ENCODE data around the gene S100A13. TPM values are rescaled to one million over a fixed set of nuclear protein-coding genes. Genes with fewer than 3 reads are reported as not detected.

Gene S100A13
- total RNA-seq, 5 donors from 2014 or later (not counting 1 experiment from before 2014, with no cell fraction given), result 4.0 to 5.3 (median 4.2) TPM

GRCh38 chr1:153628638-153629342, 1.5 kb upstream of the S100A13 start:
- Mint-ChIP-seq H3K4me3 (no peak overlapping the region), H3K4me1 (peaks cover 12 to 19% (median 16%) of the 10 kb centered on the region in 3 donors), H3K36me3 (no peaks in the 10 kb centered on the region), H3K27ac (no peak overlapping the region), H3K9me3 (no peaks in the 10 kb centered on the region), H3K27me3 (peaks cover 7 to 12% of the 10 kb centered on the region in 2 donors)
- peaks cover 0 to 24% of the 10 kb centered on the region in 2 experiments for H3K27me3 ChIP-seq (replicated peaks in 1 of 2; ENCODE audit: control insufficient read depth in 2 of 2, extremely low read depth in 1 of 2, insufficient read depth in 2 of 2, low read length in 1 of 2)
- DNase-seq (no peak), ATAC-seq (replicated peaks in 1 of 4) (no peak)
- 60% methylated on average over 2 of the region's 6 CpGs for WGBS (ENCODE audit: insufficient coverage)
- peaks cover 0 to 13% of the 10 kb centered on the region in 2 experiments for H3K4me1 ChIP-seq (ENCODE audit: control insufficient read depth in 1 of 2, extremely low read depth in 1 of 2, insufficient read depth in 2 of 2, low read length in 2 of 2)
- H3K4me3 ChIP-seq (ENCODE audit: control insufficient read depth in 1 of 2, extremely low read depth in 1 of 2, low read length in 1 of 2), result no peak overlapping the region
- POLR2A ChIA-PET, result no interaction called here
- no peak overlapping the region for H3K27ac ChIP-seq (ENCODE audit: low read length)
- no peaks in the 10 kb centered on the region for H3K9me3 ChIP-seq
- H3K36me3 ChIP-seq (ENCODE audit: control insufficient read depth in 2 of 2, extremely low read depth in 1 of 2, insufficient read depth in 1 of 2, low read length in 1 of 2), result no peaks in the 10 kb centered on the region
- CTCF ChIA-PET, result no interaction called here

GRCh38 chr1:153627715-153628626, 666 bp upstream of the S100A13 start, which contains the start of gene S100A1:
Gene S100A1, plus strand, starts transcription at chr1:153628434. Its CDS starts 2,088 bp downstream, at chr1:153630522.
- H3K4me1 Mint-ChIP-seq, result peaks cover 4 to 11% (median 8%) of the 10 kb centered on the region in 3 donors
- WGBS (ENCODE audit: insufficient coverage), result 100% methylated on average over 2 of the region's 10 CpGs
- Histone ChIP-seq H3K9me3 (no peaks in the 10 kb centered on the region), H3K4me3 (ENCODE audit: control insufficient read depth in 1 of 2, extremely low read depth in 1 of 2, low read length in 1 of 2) (no peak within 1 kb of the TSS), H3K36me3 (ENCODE audit: control insufficient read depth in 2 of 2, extremely low read depth in 1 of 2, insufficient read depth in 1 of 2, low read length in 1 of 2) (no peaks in the 10 kb centered on the region), H3K4me1 (ENCODE audit: control insufficient read depth in 1 of 2, extremely low read depth in 1 of 2, insufficient read depth in 2 of 2, low read length in 2 of 2) (peaks cover 0 to 5% of the 10 kb centered on the region in 2 experiments), H3K27me3 (replicated peaks in 1 of 2; ENCODE audit: control insufficient read depth in 2 of 2, extremely low read depth in 1 of 2, insufficient read depth in 2 of 2, low read length in 1 of 2) (peaks cover 0 to 24% of the 10 kb centered on the region in 2 experiments), H3K27ac (ENCODE audit: low read length) (no peak within 1 kb of the TSS)
- H3K36me3 Mint-ChIP-seq, result no peaks in the 10 kb centered on the region
- DNase-seq (no peak), ATAC-seq (replicated peaks in 1 of 4) (no peak)
- ChIA-PET POLR2A (no interaction called here), CTCF (interaction anchor here in 1 of 2 donors (0.5 kb wide), 1 partner anchor 129 kb away, joined by 3 read pairs; no protein-coding TSS in a partner anchor)
- peak within 1 kb of the TSS in 1 of 3 donors; percentile 30 for H3K4me3 Mint-ChIP-seq
- no peaks in the 10 kb centered on the region for H3K9me3 Mint-ChIP-seq
- no peak within 1 kb of the TSS for H3K27ac Mint-ChIP-seq
- H3K27me3 Mint-ChIP-seq, result peaks cover 7 to 12% of the 10 kb centered on the region in 2 donors

- H3K9me3 Mint-ChIP-seq, result no peaks in the 10 kb centered on the region
- Histone ChIP-seq H3K4me1 (ENCODE audit: control insufficient read depth in 1 of 2, extremely low read depth in 1 of 2, insufficient read depth in 2 of 2, low read length in 2 of 2) (peaks cover 0 to 5% of the 10 kb centered on the region in 2 experiments), H3K36me3 (ENCODE audit: control insufficient read depth in 2 of 2, extremely low read depth in 1 of 2, insufficient read depth in 1 of 2, low read length in 1 of 2) (no peaks in the 10 kb centered on the region), H3K27ac (ENCODE audit: low read length) (no peak overlapping the region), H3K4me3 (ENCODE audit: control insufficient read depth in 1 of 2, extremely low read depth in 1 of 2, low read length in 1 of 2) (no peak overlapping the region), H3K9me3 (no peaks in the 10 kb centered on the region), H3K27me3 (replicated peaks in 1 of 2; ENCODE audit: control insufficient read depth in 2 of 2, extremely low read depth in 1 of 2, insufficient read depth in 2 of 2, low read length in 1 of 2) (peaks cover 0 to 24% of the 10 kb centered on the region in 2 experiments)
- no CpG with 5 or more reads among the region's 3 CpGs for WGBS (ENCODE audit: insufficient coverage)
- no peak overlapping the region for H3K4me3 Mint-ChIP-seq
- peaks cover 3 to 5% (median 3%) of the 10 kb centered on the region in 3 donors for H3K4me1 Mint-ChIP-seq
- H3K27ac Mint-ChIP-seq, result no peak overlapping the region
- ATAC-seq (replicated peaks in 1 of 4) (no peak), DNase-seq (no peak)
- peaks cover 7 to 12% of the 10 kb centered on the region in 2 donors for H3K27me3 Mint-ChIP-seq
- POLR2A ChIA-PET, result no interaction called here
- no peaks in the 10 kb centered on the region for H3K36me3 Mint-ChIP-seq
- CTCF ChIA-PET, result no interaction called here
Measured at GRCh38 chr1:153626477-153626903, 815 bp downstream of the S100A13 start.

GRCh38 chr1:153624965-153625611, 2.2 kb downstream of the S100A13 start:
- Histone ChIP-seq H3K27ac (ENCODE audit: low read length) (no peak overlapping the region), H3K9me3 (no peaks in the 10 kb centered on the region), H3K4me3 (ENCODE audit: control insufficient read depth in 1 of 2, extremely low read depth in 1 of 2, low read length in 1 of 2) (no peak overlapping the region), H3K27me3 (replicated peaks in 1 of 2; ENCODE audit: control insufficient read depth in 2 of 2, extremely low read depth in 1 of 2, insufficient read depth in 2 of 2, low read length in 1 of 2) (peaks cover 0 to 24% of the 10 kb centered on the region in 2 experiments), H3K36me3 (ENCODE audit: control insufficient read depth in 2 of 2, extremely low read depth in 1 of 2, insufficient read depth in 1 of 2, low read length in 1 of 2) (no peaks in the 10 kb centered on the region), H3K4me1 (ENCODE audit: control insufficient read depth in 1 of 2, extremely low read depth in 1 of 2, insufficient read depth in 2 of 2, low read length in 2 of 2) (peaks cover 0 to 5% of the 10 kb centered on the region in 2 experiments)
- Mint-ChIP-seq H3K36me3 (no peaks in the 10 kb centered on the region), H3K4me1 (peaks cover 3 to 5% (median 3%) of the 10 kb centered on the region in 3 donors), H3K4me3 (no peak overlapping the region), H3K9me3 (no peaks in the 10 kb centered on the region), H3K27me3 (peaks cover 7 to 12% of the 10 kb centered on the region in 2 donors), H3K27ac (no peak overlapping the region)
- 92% methylated on average over 7 of the region's 10 CpGs for WGBS (ENCODE audit: insufficient coverage)
- no peak for DNase-seq
- ChIA-PET CTCF (no interaction called here), POLR2A (no interaction called here)
- no peak for ATAC-seq (replicated peaks in 1 of 4)

GRCh38 chr1:153623101-153623500, 4.2 kb downstream of the S100A13 start:
- ChIA-PET POLR2A (no interaction called here), CTCF (no interaction called here)
- H3K9me3 Mint-ChIP-seq, result no peaks in the 10 kb centered on the region
- peaks cover 0 to 5% of the 10 kb centered on the region in 2 experiments for H3K4me1 ChIP-seq (ENCODE audit: control insufficient read depth in 1 of 2, extremely low read depth in 1 of 2, insufficient read depth in 2 of 2, low read length in 2 of 2)
- no peaks in the 10 kb centered on the region for H3K9me3 ChIP-seq
- peaks cover 3 to 5% (median 3%) of the 10 kb centered on the region in 3 donors for H3K4me1 Mint-ChIP-seq
- H3K27ac ChIP-seq (ENCODE audit: low read length), result no peak overlapping the region
- 83% methylated on average over 6 of the region's 7 CpGs for WGBS (ENCODE audit: insufficient coverage)
- no peak overlapping the region for H3K4me3 ChIP-seq (ENCODE audit: control insufficient read depth in 1 of 2, extremely low read depth in 1 of 2, low read length in 1 of 2)
- ATAC-seq (replicated peaks in 1 of 4), result no peak
- H3K36me3 Mint-ChIP-seq, result no peaks in the 10 kb centered on the region
- peaks cover 7 to 12% of the 10 kb centered on the region in 2 donors for H3K27me3 Mint-ChIP-seq
- peaks cover 0 to 23% of the 10 kb centered on the region in 2 experiments for H3K27me3 ChIP-seq (replicated peaks in 1 of 2; ENCODE audit: control insufficient read depth in 2 of 2, extremely low read depth in 1 of 2, insufficient read depth in 2 of 2, low read length in 1 of 2)
- DNase-seq, result no peak
- no peak overlapping the region for H3K27ac Mint-ChIP-seq
- no peak overlapping the region for H3K4me3 Mint-ChIP-seq
- no peaks in the 10 kb centered on the region for H3K36me3 ChIP-seq (ENCODE audit: control insufficient read depth in 2 of 2, extremely low read depth in 1 of 2, insufficient read depth in 1 of 2, low read length in 1 of 2)

- H3K4me3 Mint-ChIP-seq, result no peak overlapping the region
- DNase-seq (no peak), ATAC-seq (replicated peaks in 1 of 4) (no peak)
- H3K9me3 ChIP-seq, result no peaks in the 10 kb centered on the region
- H3K4me3 ChIP-seq (ENCODE audit: control insufficient read depth in 1 of 2, extremely low read depth in 1 of 2, low read length in 1 of 2), result no peak overlapping the region
- H3K9me3 Mint-ChIP-seq, result no peaks in the 10 kb centered on the region
- no peak overlapping the region for H3K27ac Mint-ChIP-seq
- no peaks in the 10 kb centered on the region for H3K36me3 Mint-ChIP-seq
- CTCF ChIA-PET, result interaction anchor here in 1 of 2 donors (0.6 kb wide), 1 partner anchor 17 kb away, joined by 5 read pairs; no protein-coding TSS in a partner anchor
- no peaks in the 10 kb centered on the region for H3K27me3 Mint-ChIP-seq
- H3K27ac ChIP-seq (ENCODE audit: low read length), result no peak overlapping the region
- H3K4me1 ChIP-seq (ENCODE audit: control insufficient read depth in 1 of 2, extremely low read depth in 1 of 2, insufficient read depth in 2 of 2, low read length in 2 of 2), result peaks cover 0 to 6% of the 10 kb centered on the region in 2 experiments
- peaks cover 5 to 7% (median 5%) of the 10 kb centered on the region in 3 donors for H3K4me1 Mint-ChIP-seq
- peaks cover 0 to 19% of the 10 kb centered on the region in 2 experiments for H3K27me3 ChIP-seq (replicated peaks in 1 of 2; ENCODE audit: control insufficient read depth in 2 of 2, extremely low read depth in 1 of 2, insufficient read depth in 2 of 2, low read length in 1 of 2)
- no peaks in the 10 kb centered on the region for H3K36me3 ChIP-seq (ENCODE audit: control insufficient read depth in 2 of 2, extremely low read depth in 1 of 2, insufficient read depth in 1 of 2, low read length in 1 of 2)
- POLR2A ChIA-PET, result interaction anchor here in 1 of 2 donors (0.5 kb wide), 1 partner anchor 103 kb away, joined by 9 read pairs; no protein-coding TSS in a partner anchor
- 90% methylated on average over 6 of the region's 6 CpGs for WGBS (ENCODE audit: insufficient coverage)
Measured at GRCh38 chr1:153619171-153619570, 8.1 kb downstream of the S100A13 start.
